CD8-positive, alpha-beta memory T cell (primary cell): ENCODE data around the gene MCM8. TPM values are rescaled to one million over a fixed set of nuclear protein-coding genes. Genes with fewer than 3 reads are reported as not detected.

Experiments
- CTCF ChIA-PET: fragments of 350-600 bp; sonication (Branson Sonifier 250); formaldehyde crosslinking; loops from one replicate; lab custom pipeline; 2021; ENCODE audit warnings: antibody characterized with exemption; lab: Charles Lee
- POLR2A ChIA-PET: fragments of 350-600 bp; sonication (Branson Sonifier 250); formaldehyde crosslinking; loops from one replicate; lab custom pipeline; 2021; ENCODE audit warnings: antibody characterized with exemption; lab: Charles Lee
- DNase-seq, 5 donors: peaks; one replicate each; pipeline versions ENCODE4 v3.0.0 to v3.0.0-alpha.2; 2020 to 2022; ENCODE audit warnings: mixed read lengths in 1 of 5
- H3K27ac ChIP-seq: one replicate; pipeline ENCODE4 v1.7.0; 2013; ENCODE audit warnings: low read depth, mild to moderate bottlenecking, low read length, moderate library complexity
- H3K27me3 ChIP-seq: 2 replicates; pipeline ENCODE4 v1.7.0; 2013; ENCODE audit warnings: low read length, mild to moderate bottlenecking; ENCODE audit not compliant: insufficient read depth, poor library complexity, severe bottlenecking
- H3K36me3 ChIP-seq: 2 replicates; pipeline ENCODE4 v1.7.0; 2013; ENCODE audit warnings: mild to moderate bottlenecking, low read length, moderate library complexity; ENCODE audit not compliant: insufficient read depth
- H3K4me1 ChIP-seq: 2 replicates; pipeline ENCODE4 v1.7.0; 2013; ENCODE audit warnings: mild to moderate bottlenecking, low read length, moderate library complexity; ENCODE audit not compliant: insufficient read depth
- H3K4me3 ChIP-seq: 2 replicates; pipeline ENCODE4 v1.7.0; 2013; ENCODE audit warnings: mild to moderate bottlenecking, low read length
- H3K9me3 ChIP-seq: 2 replicates; pipeline ENCODE4 v1.7.0; 2013; ENCODE audit warnings: mild to moderate bottlenecking, low read length
- H3K27ac Mint-ChIP-seq, 8 donors: one replicate each; pipeline ENCODE4 v1.8.0; 2020 to 2021; ENCODE audit warnings: mixed read lengths in 8 of 8, mild to moderate bottlenecking in 6 of 8, inconsistent platforms in 3 of 8, moderate library complexity in 3 of 8
- H3K27me3 Mint-ChIP-seq, 2 donors: one replicate each; pipeline ENCODE4 v1.8.0; 2020 to 2021; ENCODE audit warnings: mixed read lengths in 2 of 2, mild to moderate bottlenecking in 1 of 2, moderate library complexity in 1 of 2
- H3K36me3 Mint-ChIP-seq, 3 donors: one replicate each; pipeline ENCODE4 v1.8.0; 2020 to 2021; ENCODE audit warnings: mixed read lengths in 3 of 3, inconsistent platforms in 1 of 3, mild to moderate bottlenecking in 1 of 3
- H3K4me1 Mint-ChIP-seq, 3 donors: one replicate each; pipeline ENCODE4 v1.8.0; 2020 to 2021; ENCODE audit warnings: mixed read lengths in 3 of 3, inconsistent platforms in 1 of 3, mild to moderate bottlenecking in 1 of 3
- H3K4me3 Mint-ChIP-seq, 7 donors: one replicate each; pipeline ENCODE4 v1.8.0; 2020 to 2021; ENCODE audit warnings: mixed read lengths in 7 of 7, mild to moderate bottlenecking in 6 of 7, moderate library complexity in 4 of 7, inconsistent platforms in 2 of 7
- H3K9me3 Mint-ChIP-seq, 5 donors: one replicate each; pipeline ENCODE4 v1.8.0; 2020 to 2022; ENCODE audit warnings: mixed read lengths in 5 of 5, mild to moderate bottlenecking in 3 of 5, moderate library complexity in 2 of 5, inconsistent platforms in 1 of 5
- polyA plus RNA-seq: library from polyadenylated mRNA; unstranded; fragments of 300-500 nt; fragmentation: Illumina TruSeq; gene quantifications from one replicate; pipeline ENCODE4 v1.2.3, GENCODE V29; 2021
- total RNA-seq, 2 experiments: library from RNA; stranded (reverse); gene quantifications; one replicate each; pipeline ENCODE4 v1.2.3, GENCODE V29; 2021

The MCM8 gene
- total and polyA plus RNA-seq, 3 experiments from 2014 or later = 0.35 to 33.8 (median 31.9) TPM

- POLR2A ChIA-PET = no interaction called here
- no peak for DNase-seq
- Mint-ChIP-seq H3K9me3 (no peaks in the 10 kb centered on the region), H3K27ac (no peak overlapping the region), H3K4me3 (no peak overlapping the region), H3K36me3 (peaks cover 8 to 67% (median 19%) of the 10 kb centered on the region in 3 donors), H3K4me1 (no peaks in the 10 kb centered on the region), H3K27me3 (no peaks in the 10 kb centered on the region)
- Histone ChIP-seq H3K27me3 (no peaks in the 10 kb centered on the region), H3K27ac (no peak overlapping the region), H3K4me3 (no peak overlapping the region), H3K9me3 (no peaks in the 10 kb centered on the region), H3K4me1 (no peaks in the 10 kb centered on the region), H3K36me3 (no peaks in the 10 kb centered on the region)
- CTCF ChIA-PET = no interaction called here
Observed at GRCh38 chr20:5974531-5974930, 24.1 kb downstream of the MCM8 start.

GRCh38 chr20:5975778-5976177, 25.3 kb downstream of the MCM8 start:
- no peak overlapping the region for H3K4me3 Mint-ChIP-seq
- CTCF ChIA-PET = no interaction called here
- no peaks in the 10 kb centered on the region for H3K36me3 ChIP-seq

GRCh38 chr20:5977223-5977622, 26.8 kb downstream of the MCM8 start:
- no peaks in the 10 kb centered on the region for H3K27me3 ChIP-seq
- Mint-ChIP-seq H3K27ac (no peak overlapping the region), H3K4me3 (no peak overlapping the region), H3K9me3 (no peaks in the 10 kb centered on the region), H3K4me1 (no peaks in the 10 kb centered on the region), H3K36me3 (peaks cover 11 to 69% (median 20%) of the 10 kb centered on the region in 3 donors), H3K27me3 (no peaks in the 10 kb centered on the region)
- H3K4me1 ChIP-seq = no peaks in the 10 kb centered on the region
- no peak overlapping the region for H3K4me3 ChIP-seq
- H3K9me3 ChIP-seq = no peaks in the 10 kb centered on the region
- DNase-seq = no peak
- H3K36me3 ChIP-seq = no peaks in the 10 kb centered on the region
- CTCF ChIA-PET = interaction anchor here (1.4 to 1.6 kb wide), 2 partner anchors 10 to 447 kb away, joined by 3 to 4 read pairs; no protein-coding TSS in a partner anchor
- no peak overlapping the region for H3K27ac ChIP-seq
- POLR2A ChIA-PET = no interaction called here

More at GRCh38 chr20:5975778-5976177, 25.3 kb downstream of the MCM8 start:
- Mint-ChIP-seq H3K9me3 (no peaks in the 10 kb centered on the region), H3K4me1 (no peaks in the 10 kb centered on the region), H3K27ac (no peak overlapping the region), H3K36me3 (peaks cover 14 to 67% (median 25%) of the 10 kb centered on the region in 3 donors), H3K27me3 (no peaks in the 10 kb centered on the region)
- H3K27me3 ChIP-seq = no peaks in the 10 kb centered on the region
- no peak overlapping the region for H3K4me3 ChIP-seq
- POLR2A ChIA-PET = no interaction called here
- DNase-seq = no peak
- H3K9me3 ChIP-seq = no peaks in the 10 kb centered on the region
- no peaks in the 10 kb centered on the region for H3K4me1 ChIP-seq
- no peak overlapping the region for H3K27ac ChIP-seq

GRCh38 chr20:5977975-5978374, 27.5 kb downstream of the MCM8 start:
- Histone ChIP-seq H3K27ac (no peak overlapping the region), H3K4me1 (no peaks in the 10 kb centered on the region), H3K4me3 (no peak overlapping the region), H3K27me3 (no peaks in the 10 kb centered on the region), H3K36me3 (no peaks in the 10 kb centered on the region), H3K9me3 (no peaks in the 10 kb centered on the region)
- POLR2A ChIA-PET = interaction anchor here (0.8 kb wide), 1 partner anchor 19 kb away, joined by 5 read pairs; no protein-coding TSS in a partner anchor
- H3K9me3 Mint-ChIP-seq = no peaks in the 10 kb centered on the region
- no peak for DNase-seq
- peaks cover 11 to 70% (median 18%) of the 10 kb centered on the region in 3 donors for H3K36me3 Mint-ChIP-seq
- CTCF ChIA-PET = interaction anchor here (1.4 to 1.6 kb wide), 2 partner anchors 11 to 448 kb away, joined by 3 to 4 read pairs; no protein-coding TSS in a partner anchor
- no peak overlapping the region for H3K27ac Mint-ChIP-seq
- no peaks in the 10 kb centered on the region for H3K4me1 Mint-ChIP-seq
- H3K27me3 Mint-ChIP-seq = no peaks in the 10 kb centered on the region
- H3K4me3 Mint-ChIP-seq = no peak overlapping the region

GRCh38 chr20:5979801-5980200, 29.3 kb downstream of the MCM8 start:
- H3K4me3 Mint-ChIP-seq = no peak overlapping the region

GRCh38 chr20:5980720-5981538, 30.5 kb downstream of the MCM8 start:
- Mint-ChIP-seq H3K9me3 (no peaks in the 10 kb centered on the region), H3K36me3 (peaks cover 11 to 68% (median 20%) of the 10 kb centered on the region in 3 donors), H3K4me3 (no peak overlapping the region), H3K27me3 (no peaks in the 10 kb centered on the region), H3K4me1 (peaks cover 0 to under 1% (median under 1%) of the 10 kb centered on the region in 3 donors), H3K27ac (peak overlapping the region in 2 of 8 donors; percentile 24 to 35)
- H3K27me3 ChIP-seq = no peaks in the 10 kb centered on the region
- no peak overlapping the region for H3K27ac ChIP-seq
- CTCF ChIA-PET = interaction anchor here (1.1 kb wide), 1 partner anchor 451 kb away, joined by 3 read pairs; no protein-coding TSS in a partner anchor
- no peak for DNase-seq
- POLR2A ChIA-PET = no interaction called here
- H3K4me3 ChIP-seq = no peak overlapping the region
- H3K9me3 ChIP-seq = no peaks in the 10 kb centered on the region
- H3K4me1 ChIP-seq = no peaks in the 10 kb centered on the region
- H3K36me3 ChIP-seq = no peaks in the 10 kb centered on the region

More at GRCh38 chr20:5979801-5980200, 29.3 kb downstream of the MCM8 start:
- Mint-ChIP-seq H3K27ac (peak overlapping the region in 1 of 8 donors; percentile 50), H3K4me1 (no peaks in the 10 kb centered on the region), H3K36me3 (peaks cover 11 to 68% (median 19%) of the 10 kb centered on the region in 3 donors), H3K9me3 (no peaks in the 10 kb centered on the region), H3K27me3 (no peaks in the 10 kb centered on the region)
- Histone ChIP-seq H3K36me3 (no peaks in the 10 kb centered on the region), H3K27me3 (no peaks in the 10 kb centered on the region), H3K4me3 (no peak overlapping the region), H3K9me3 (no peaks in the 10 kb centered on the region), H3K4me1 (no peaks in the 10 kb centered on the region), H3K27ac (no peak overlapping the region)
- DNase-seq = no peak
- CTCF ChIA-PET = no interaction called here
- POLR2A ChIA-PET = no interaction called here

- no peaks in the 10 kb centered on the region for H3K9me3 ChIP-seq
- H3K4me1 ChIP-seq = no peaks in the 10 kb centered on the region
- Mint-ChIP-seq H3K27ac (no peak overlapping the region), H3K9me3 (no peaks in the 10 kb centered on the region), H3K4me1 (peaks cover 2 to 13% (median 4%) of the 10 kb centered on the region in 3 donors), H3K27me3 (no peaks in the 10 kb centered on the region), H3K36me3 (peaks cover 5 to 58% (median 12%) of the 10 kb centered on the region in 3 donors), H3K4me3 (no peak overlapping the region)
- no peak for DNase-seq
- H3K27me3 ChIP-seq = no peaks in the 10 kb centered on the region
- POLR2A ChIA-PET = no interaction called here
- no peaks in the 10 kb centered on the region for H3K36me3 ChIP-seq
- H3K27ac ChIP-seq = no peak overlapping the region
- no peak overlapping the region for H3K4me3 ChIP-seq
- CTCF ChIA-PET = no interaction called here
Observed at GRCh38 chr20:5987383-5987782, 36.9 kb downstream of the MCM8 start.

- no peak overlapping the region for H3K4me3 Mint-ChIP-seq
- ChIA-PET CTCF (interaction anchor here (0.7 kb wide), 1 partner anchor 27 kb away, joined by 3 read pairs; no protein-coding TSS in a partner anchor), POLR2A (no interaction called here)
- DNase-seq = no peak
- no peaks in the 10 kb centered on the region for H3K9me3 Mint-ChIP-seq
- Histone ChIP-seq H3K27ac (no peak overlapping the region), H3K9me3 (no peaks in the 10 kb centered on the region), H3K4me1 (no peaks in the 10 kb centered on the region), H3K27me3 (no peaks in the 10 kb centered on the region), H3K36me3 (no peaks in the 10 kb centered on the region), H3K4me3 (no peak overlapping the region)
- H3K27me3 Mint-ChIP-seq = no peaks in the 10 kb centered on the region
- peak overlapping the region in 1 of 8 donors; percentile 38 for H3K27ac Mint-ChIP-seq
- peaks cover 5 to 44% (median 8%) of the 10 kb centered on the region in 3 donors for H3K36me3 Mint-ChIP-seq
- peaks cover 2 to 13% (median 4%) of the 10 kb centered on the region in 3 donors for H3K4me1 Mint-ChIP-seq
Observed at GRCh38 chr20:5989539-5989938, 39.1 kb downstream of the MCM8 start.
